ENCODE measurements around the gene PRKAR1B.

The PRKAR1B gene

GRCh38 chr7:763762-764161, 36.7 kb upstream of the PRKAR1B start:
- Histone ChIP-seq H3K27ac (ENCODE audit: extremely low read depth, low read depth, low read length) (no peak overlapping the region), H3K4me3 (ENCODE audit: low read depth, low read length) (no peak overlapping the region), H3K4me1 (ENCODE audit: control insufficient read depth, insufficient read depth, low read length) (no peaks in the 10 kb centered on the region), H3K9me3 (ENCODE audit: control insufficient read depth, insufficient read depth, low read depth, low read length) (no peaks in the 10 kb centered on the region), H3K36me3 (ENCODE audit: control insufficient read depth in 2 of 2, insufficient read depth in 1 of 2, low read length in 2 of 2) (peaks cover 12 to 76% of the 10 kb centered on the region in 2 experiments; a peak in 2 of 3 replicates)
- POLR2A ChIA-PET: no interaction called here
- TF ChIP-seq ZNF239 (tag by site-specific recombination; IDR thresholded peaks at IDR 0.05): no peak
- no peak for TF ChIP-seq SP3 (tag by site-specific recombination; IDR thresholded peaks at IDR 0.05)
- no peak for TF ChIP-seq GLIS1 (tag by site-specific recombination; IDR thresholded peaks at IDR 0.05)
- no peak for TF ChIP-seq ZNF639 (tag by site-specific recombination; IDR thresholded peaks at IDR 0.05)
- TF ChIP-seq ZNF514 (tag by site-specific recombination; IDR thresholded peaks at IDR 0.05): no peak
- TF ChIP-seq ZBTB1 (tag by site-specific recombination; IDR thresholded peaks at IDR 0.05): no peak
- no peak for TF ChIP-seq ZNF221 (tag by site-specific recombination; IDR thresholded peaks at IDR 0.05; ENCODE audit: borderline replicate concordance)
- TF ChIP-seq ZNF626 (tag by site-specific recombination; IDR thresholded peaks at IDR 0.05): no peak
- TF ChIP-seq ZNF610 (tag by site-specific recombination; IDR thresholded peaks at IDR 0.05; ENCODE audit: borderline replicate concordance): no peak
- no peak for TF ChIP-seq ZBTB17 (tag by site-specific recombination; IDR thresholded peaks at IDR 0.05)
- TF ChIP-seq GLIS2 (tag by site-specific recombination; IDR thresholded peaks at IDR 0.05): no peak
- TF ChIP-seq ZNF175 (tag by site-specific recombination; IDR thresholded peaks at IDR 0.05): no peak
- TF ChIP-seq ZNF423 (tag by site-specific recombination; IDR thresholded peaks at IDR 0.05): no peak
- no peak for TF ChIP-seq ZNF302 (tag by site-specific recombination; IDR thresholded peaks at IDR 0.05; ENCODE audit: low read depth)
- no peak for TF ChIP-seq ZNF548 (tag by site-specific recombination; IDR thresholded peaks at IDR 0.05)
- CTCF ChIA-PET: no interaction called here

- H3K4me1 ChIP-seq (ENCODE audit: control insufficient read depth, insufficient read depth, low read length): no peaks in the 10 kb centered on the region
- CTCF ChIA-PET: no interaction called here
- no peak overlapping the region for H3K4me3 ChIP-seq (ENCODE audit: low read depth, low read length)
- no peaks in the 10 kb centered on the region for H3K9me3 ChIP-seq (ENCODE audit: control insufficient read depth, insufficient read depth, low read depth, low read length)
- H3K27ac ChIP-seq (ENCODE audit: extremely low read depth, low read depth, low read length): no peak overlapping the region
- peaks cover 16 to 77% of the 10 kb centered on the region in 2 experiments; a peak in 2 of 3 replicates for H3K36me3 ChIP-seq (ENCODE audit: control insufficient read depth in 2 of 2, insufficient read depth in 1 of 2, low read length in 2 of 2)
- TF ChIP-seq ZNF416 (tag by site-specific recombination; IDR thresholded peaks at IDR 0.05): no peak
- no peak for TF ChIP-seq KLF10 (tag by site-specific recombination; IDR thresholded peaks at IDR 0.05)
- no peak for TF ChIP-seq ZNF223 (tag by site-specific recombination; IDR thresholded peaks at IDR 0.05)
- TF ChIP-seq ZNF514 (tag by site-specific recombination; IDR thresholded peaks at IDR 0.05): no peak
- TF ChIP-seq ZNF837 (tag by site-specific recombination; IDR thresholded peaks at IDR 0.05): no peak
- TF ChIP-seq ZNF692 (tag by site-specific recombination; IDR thresholded peaks at IDR 0.05): no peak
- TF ChIP-seq ZNF248 (tag by site-specific recombination; IDR thresholded peaks at IDR 0.05): no peak
- no peak for TF ChIP-seq ZNF148 (tag by site-specific recombination; IDR thresholded peaks at IDR 0.05; ENCODE audit: borderline replicate concordance)
- no peak for TF ChIP-seq ZNF501 (tag by site-specific recombination; IDR thresholded peaks at IDR 0.05)
- TF ChIP-seq ZNF677 (tag by site-specific recombination; IDR thresholded peaks at IDR 0.05): no peak
- no peak for TF ChIP-seq YY1 (tag by site-specific recombination; IDR thresholded peaks at IDR 0.05)
- no peak for TF ChIP-seq ZNF670 (tag by site-specific recombination; IDR thresholded peaks at IDR 0.05; ENCODE audit: low read depth)
- TF ChIP-seq ZNF530 (tag by site-specific recombination; IDR thresholded peaks at IDR 0.05; ENCODE audit: low read depth): no peak
- POLR2A ChIA-PET: no interaction called here
Measured at GRCh38 chr7:762885-763284, 35.8 kb upstream of the PRKAR1B start.
